Activated naive CD4-positive, alpha-beta T cell treated with anti-CD3 and anti-CD28 coated beads, Interleukin-2, amount 50 U/mL, for 24 hours (primary cell): Measurements from ENCODE around the gene SLC12A7.
"Not testable (repeated sequence)": the region's sequence is repeated elsewhere in the genome, so short reads cannot be mapped to it uniquely, and the experiment has no call there.

Experiments
- H3K27ac Mint-ChIP-seq: one replicate; pipeline ENCODE4 v1.8.0; 2021; ENCODE audit warnings: mild to moderate bottlenecking, mixed read lengths
- H3K27me3 Mint-ChIP-seq: one replicate; pipeline ENCODE4 v1.8.0; 2021; ENCODE audit warnings: mixed read lengths
- H3K36me3 Mint-ChIP-seq: one replicate; pipeline ENCODE4 v1.8.0; 2021; ENCODE audit warnings: mixed read lengths
- H3K4me1 Mint-ChIP-seq: one replicate; pipeline ENCODE4 v1.8.0; 2021; ENCODE audit warnings: mixed read lengths
- H3K4me3 Mint-ChIP-seq: one replicate; pipeline ENCODE4 v1.8.0; 2021; ENCODE audit warnings: mild to moderate bottlenecking, mixed read lengths
- H3K9me3 Mint-ChIP-seq: one replicate; pipeline ENCODE4 v1.8.0; 2021; ENCODE audit warnings: mixed read lengths

The SLC12A7 gene

GRCh38 chr5:1133510-1134201 is 21.8 kb upstream of the SLC12A7 start:
- Mint-ChIP-seq H3K4me1 (no peaks in the 10 kb centered on the region), H3K36me3 (no peaks in the 10 kb centered on the region), H3K4me3 (no peak overlapping the region), H3K9me3 (no peaks in the 10 kb centered on the region), H3K27me3 (no peaks in the 10 kb centered on the region), H3K27ac (no peak overlapping the region)

GRCh38 chr5:1133108-1133507 is 21.2 kb upstream of the SLC12A7 start:
- H3K4me3 Mint-ChIP-seq, result no peak overlapping the region
- no peaks in the 10 kb centered on the region for H3K36me3 Mint-ChIP-seq
- H3K4me1 Mint-ChIP-seq, result no peaks in the 10 kb centered on the region
- H3K27ac Mint-ChIP-seq, result no peak overlapping the region
- H3K27me3 Mint-ChIP-seq, result no peaks in the 10 kb centered on the region
- H3K9me3 Mint-ChIP-seq, result no peaks in the 10 kb centered on the region

- Mint-ChIP-seq H3K4me3 (no peak overlapping the region), H3K27ac (no peak overlapping the region), H3K27me3 (no peaks in the 10 kb centered on the region), H3K9me3 (no peaks in the 10 kb centered on the region), H3K4me1 (no peaks in the 10 kb centered on the region), H3K36me3 (no peaks in the 10 kb centered on the region)
Measured at GRCh38 chr5:1132570-1132969, 20.7 kb upstream of the SLC12A7 start.

GRCh38 chr5:1131726-1132125 is 19.9 kb upstream of the SLC12A7 start:
- Mint-ChIP-seq H3K9me3 (no peaks in the 10 kb centered on the region), H3K36me3 (no peaks in the 10 kb centered on the region), H3K4me3 (no peak overlapping the region), H3K27ac (no peak overlapping the region), H3K27me3 (no peaks in the 10 kb centered on the region), H3K4me1 (no peaks in the 10 kb centered on the region)

- H3K27me3 Mint-ChIP-seq, result no peaks in the 10 kb centered on the region
- H3K36me3 Mint-ChIP-seq, result no peaks in the 10 kb centered on the region
- no peaks in the 10 kb centered on the region for H3K4me1 Mint-ChIP-seq
- no peak overlapping the region for H3K27ac Mint-ChIP-seq
- H3K4me3 Mint-ChIP-seq, result no peak overlapping the region
- no peaks in the 10 kb centered on the region for H3K9me3 Mint-ChIP-seq
Measured at GRCh38 chr5:1131191-1131621, 19.3 kb upstream of the SLC12A7 start.

- Mint-ChIP-seq H3K27ac (no peak overlapping the region), H3K27me3 (no peaks in the 10 kb centered on the region), H3K9me3 (no peaks in the 10 kb centered on the region), H3K4me1 (no peaks in the 10 kb centered on the region), H3K4me3 (no peak overlapping the region), H3K36me3 (no peaks in the 10 kb centered on the region)
Measured at GRCh38 chr5:1130218-1130946, 18.5 kb upstream of the SLC12A7 start.

GRCh38 chr5:1129711-1130055 is 17.8 kb upstream of the SLC12A7 start:
- Mint-ChIP-seq H3K27me3 (no peaks in the 10 kb centered on the region), H3K4me1 (no peaks in the 10 kb centered on the region), H3K27ac (no peak overlapping the region), H3K9me3 (no peaks in the 10 kb centered on the region), H3K4me3 (no peak overlapping the region), H3K36me3 (no peaks in the 10 kb centered on the region)

- no peaks in the 10 kb centered on the region for H3K9me3 Mint-ChIP-seq
- H3K27me3 Mint-ChIP-seq, result no peaks in the 10 kb centered on the region
- H3K4me3 Mint-ChIP-seq, result no peak overlapping the region
- H3K27ac Mint-ChIP-seq, result no peak overlapping the region
- no peaks in the 10 kb centered on the region for H3K4me1 Mint-ChIP-seq
- H3K36me3 Mint-ChIP-seq, result no peaks in the 10 kb centered on the region
Measured at GRCh38 chr5:1128977-1129710, 17.3 kb upstream of the SLC12A7 start.

- no peak overlapping the region for H3K27ac Mint-ChIP-seq
- no peaks in the 10 kb centered on the region for H3K36me3 Mint-ChIP-seq
- H3K27me3 Mint-ChIP-seq, result no peaks in the 10 kb centered on the region
Measured at GRCh38 chr5:1127959-1128785, 16.3 kb upstream of the SLC12A7 start.

GRCh38 chr5:1125695-1126094 is 13.8 kb upstream of the SLC12A7 start:
- H3K9me3 Mint-ChIP-seq, H3K4me1 Mint-ChIP-seq, H3K27me3 Mint-ChIP-seq, H3K36me3 Mint-ChIP-seq, H3K4me3 Mint-ChIP-seq, H3K27ac Mint-ChIP-seq: not testable (repeated sequence)

More at GRCh38 chr5:1127959-1128785, 16.3 kb upstream of the SLC12A7 start:
- no peaks in the 10 kb centered on the region for H3K4me1 Mint-ChIP-seq
- H3K4me3 Mint-ChIP-seq, result no peak overlapping the region
- no peaks in the 10 kb centered on the region for H3K9me3 Mint-ChIP-seq

GRCh38 chr5:1125030-1125357 is 13.1 kb upstream of the SLC12A7 start:
- H3K27me3 Mint-ChIP-seq, result no peaks in the 10 kb centered on the region
- H3K9me3 Mint-ChIP-seq, result no peaks in the 10 kb centered on the region
- H3K27ac Mint-ChIP-seq, result no peak overlapping the region
- no peak overlapping the region for H3K4me3 Mint-ChIP-seq
- H3K36me3 Mint-ChIP-seq, result no peaks in the 10 kb centered on the region
- H3K4me1 Mint-ChIP-seq, result no peaks in the 10 kb centered on the region

- no peak overlapping the region for H3K4me3 Mint-ChIP-seq
- no peaks in the 10 kb centered on the region for H3K27me3 Mint-ChIP-seq
- no peak overlapping the region for H3K27ac Mint-ChIP-seq
- no peaks in the 10 kb centered on the region for H3K9me3 Mint-ChIP-seq
- no peaks in the 10 kb centered on the region for H3K4me1 Mint-ChIP-seq
- H3K36me3 Mint-ChIP-seq, result no peaks in the 10 kb centered on the region
Measured at GRCh38 chr5:1124205-1125029, 12.6 kb upstream of the SLC12A7 start.

GRCh38 chr5:1123418-1124147 is 11.7 kb upstream of the SLC12A7 start:
- H3K27me3 Mint-ChIP-seq, result no peaks in the 10 kb centered on the region
- H3K4me3 Mint-ChIP-seq, result no peak overlapping the region
- H3K9me3 Mint-ChIP-seq, result no peaks in the 10 kb centered on the region
- H3K27ac Mint-ChIP-seq, result no peak overlapping the region
- H3K36me3 Mint-ChIP-seq, result no peaks in the 10 kb centered on the region
- no peaks in the 10 kb centered on the region for H3K4me1 Mint-ChIP-seq

GRCh38 chr5:1122511-1123294 is 10.8 kb upstream of the SLC12A7 start:
- H3K27me3 Mint-ChIP-seq, result no peaks in the 10 kb centered on the region

More at GRCh38 chr5:1122511-1123294, 10.8 kb upstream of the SLC12A7 start:
- H3K27ac Mint-ChIP-seq, result no peak overlapping the region
- H3K36me3 Mint-ChIP-seq, result no peaks in the 10 kb centered on the region
- no peaks in the 10 kb centered on the region for H3K9me3 Mint-ChIP-seq
- H3K4me3 Mint-ChIP-seq, result no peak overlapping the region
- H3K4me1 Mint-ChIP-seq, result no peaks in the 10 kb centered on the region
